IMR-90 (cell line): Measurements from ENCODE around the gene EEF1E1. TPM values are rescaled to one million over a fixed set of nuclear protein-coding genes. Genes with fewer than 3 reads are reported as not detected.

ENCODE experiments used
- MAFK ChIP-seq: IDR thresholded peaks from 2 replicates; pipeline ENCODE4 v1.6.1; 2012; ENCODE audit warnings: low read depth, low read length, improper control_type of control experiment
- polyA plus RNA-seq, 3 experiments: library from polyadenylated mRNA; depleted of rRNA; stranded (reverse); fragments of >200 nt; gene quantifications; 2 replicates each; pipeline ENCODE4 v1.2.3, GENCODE V29; 2012; ENCODE audit warnings: low replicate concordance in 1 of 3
- total RNA-seq: library from RNA; depleted of rRNA; stranded (reverse); fragments of >200 nt; gene quantifications from 2 replicates; pipeline ENCODE4 v1.2.3, GENCODE V29; 2012
- TF ChIP-seq, protein P1 (sequence below): conservative IDR thresholded peaks from 2 replicates; pipeline ENCODE4 v1.5.1; 2012; ENCODE audit warnings: mild to moderate bottlenecking, low read depth, low read length, improper control_type of control experiment
- TF ChIP-seq, protein P2 (sequence below): fragments of 150-350 bp; IDR thresholded peaks from 2 replicates; pipeline ENCODE4 v1.6.1; 2016; ENCODE audit warnings: low read depth, mild to moderate bottlenecking, low read length, moderate library complexity, borderline replicate concordance

The EEF1E1 gene
- total and polyA plus RNA-seq, 2 of the 4 experiments (the other 2 are of a cell fraction), result 65.8 to 68.6 TPM

DNA sequence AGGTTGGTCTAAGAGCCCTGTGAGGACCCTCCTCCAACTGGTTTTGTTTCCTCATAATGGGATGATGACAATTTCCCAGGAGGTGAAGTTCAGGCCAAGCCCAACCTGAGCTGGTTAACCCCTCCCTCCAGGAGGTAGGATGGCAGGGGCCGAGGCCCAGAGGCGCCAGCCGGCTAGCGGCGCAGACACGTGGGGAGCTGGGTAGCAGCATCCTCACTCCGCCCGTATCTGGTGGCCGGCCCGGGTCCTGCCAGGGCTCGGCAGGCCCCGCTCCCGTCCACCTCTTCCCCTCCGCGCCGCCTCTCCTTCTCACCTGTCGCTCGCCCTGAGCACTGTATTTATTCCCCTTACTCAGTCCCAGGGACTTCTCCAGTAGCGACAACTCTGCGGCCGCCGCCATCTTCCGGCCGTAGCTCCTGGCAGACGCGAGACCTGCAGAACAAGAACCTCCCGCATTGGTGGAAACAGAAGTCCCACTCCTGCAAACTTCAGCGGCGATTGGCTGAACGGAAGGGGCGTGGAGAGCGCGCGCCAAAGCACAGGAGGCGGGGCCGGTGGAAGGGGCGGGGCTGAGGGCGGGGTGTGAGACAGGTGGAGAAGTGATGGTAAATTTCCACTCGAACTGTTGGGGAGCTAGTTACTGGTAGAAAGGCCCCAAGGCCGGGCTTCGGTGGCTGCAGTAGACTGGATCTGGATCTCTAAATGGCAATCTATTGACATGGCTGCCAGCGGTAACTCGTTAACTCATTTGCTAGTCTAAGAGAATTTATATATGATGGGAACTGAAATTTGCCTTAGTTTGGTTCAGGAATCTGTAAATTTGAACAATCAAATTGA lies at the start of gene EEF1E1 (continued):
- TF ChIP-seq, protein P1, sequence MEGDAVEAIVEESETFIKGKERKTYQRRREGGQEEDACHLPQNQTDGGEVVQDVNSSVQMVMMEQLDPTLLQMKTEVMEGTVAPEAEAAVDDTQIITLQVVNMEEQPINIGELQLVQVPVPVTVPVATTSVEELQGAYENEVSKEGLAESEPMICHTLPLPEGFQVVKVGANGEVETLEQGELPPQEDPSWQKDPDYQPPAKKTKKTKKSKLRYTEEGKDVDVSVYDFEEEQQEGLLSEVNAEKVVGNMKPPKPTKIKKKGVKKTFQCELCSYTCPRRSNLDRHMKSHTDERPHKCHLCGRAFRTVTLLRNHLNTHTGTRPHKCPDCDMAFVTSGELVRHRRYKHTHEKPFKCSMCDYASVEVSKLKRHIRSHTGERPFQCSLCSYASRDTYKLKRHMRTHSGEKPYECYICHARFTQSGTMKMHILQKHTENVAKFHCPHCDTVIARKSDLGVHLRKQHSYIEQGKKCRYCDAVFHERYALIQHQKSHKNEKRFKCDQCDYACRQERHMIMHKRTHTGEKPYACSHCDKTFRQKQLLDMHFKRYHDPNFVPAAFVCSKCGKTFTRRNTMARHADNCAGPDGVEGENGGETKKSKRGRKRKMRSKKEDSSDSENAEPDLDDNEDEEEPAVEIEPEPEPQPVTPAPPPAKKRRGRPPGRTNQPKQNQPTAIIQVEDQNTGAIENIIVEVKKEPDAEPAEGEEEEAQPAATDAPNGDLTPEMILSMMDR, result no peak
- no peak for TF ChIP-seq MAFK
- TF ChIP-seq, protein P2, sequence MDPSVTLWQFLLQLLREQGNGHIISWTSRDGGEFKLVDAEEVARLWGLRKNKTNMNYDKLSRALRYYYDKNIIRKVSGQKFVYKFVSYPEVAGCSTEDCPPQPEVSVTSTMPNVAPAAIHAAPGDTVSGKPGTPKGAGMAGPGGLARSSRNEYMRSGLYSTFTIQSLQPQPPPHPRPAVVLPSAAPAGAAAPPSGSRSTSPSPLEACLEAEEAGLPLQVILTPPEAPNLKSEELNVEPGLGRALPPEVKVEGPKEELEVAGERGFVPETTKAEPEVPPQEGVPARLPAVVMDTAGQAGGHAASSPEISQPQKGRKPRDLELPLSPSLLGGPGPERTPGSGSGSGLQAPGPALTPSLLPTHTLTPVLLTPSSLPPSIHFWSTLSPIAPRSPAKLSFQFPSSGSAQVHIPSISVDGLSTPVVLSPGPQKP, result no peak
